K562 (cell line): ENCODE measurements around the gene PDGFRA. TPM values are rescaled to one million over a fixed set of nuclear protein-coding genes. Genes with fewer than 3 reads are reported as not detected.

Experiments
- ATAC-seq: fragments of 200-7000 bp; cut with Tn5 transposase; 3 replicates; pipeline ENCODE4 v1.9.1; 2020; ENCODE audit warnings: moderate library complexity
- BruUV-seq: library from RNA; stranded (reverse); fragments of 400-500 nt; replicated peaks from 2 replicates; lab custom pipeline; 2021; lab: Mats Ljungman, UMichigan
- CTCF ChIA-PET: fragments of 300-600 bp; formaldehyde crosslinking; extraction: SDS; loops from one replicate; lab custom pipeline; 2021; ENCODE audit warnings: low intra/inter-chr PET ratio; lab: Yijun Ruan, JAX
- POLR2A ChIA-PET: fragments of 300-600, 350-650 bp; sonication (Branson Sonifier 250); formaldehyde crosslinking; extraction: SDS; loops from one replicate; lab custom pipeline; 2021; ENCODE audit warnings: antibody characterized with exemption, inconsistent platforms; lab: Yijun Ruan, JAX
- DNase-seq, 4 experiments: peaks; one replicate each; pipeline versions ENCODE4 v3.0.0 to v3.0.0-alpha.2; 2011 to 2018; ENCODE audit warnings: low spot score in 3 of 4, mixed read lengths in 3 of 4; ENCODE audit errors: extremely low read depth in 1 of 4
- FAIRE-seq: peaks from 2 replicates; lab custom pipeline; 2011; peaks lifted over from hg19 to GRCh38; lab: Jason Lieb, UNC
- H2AFZ ChIP-seq: 2 replicates; pipeline ENCODE4 v1.6.0; 2011; ENCODE audit warnings: low read depth, low read length, control low read depth, inconsistent platforms
- H3K27ac ChIP-seq: fragments of 200-600 bp; 3 replicates; pipeline ENCODE4 v1.8.0; 2011; ENCODE audit warnings: low read depth, mild to moderate bottlenecking, control low read depth, inconsistent platforms, low read length, moderate library complexity, mixed read lengths; ENCODE audit errors: extremely low read depth
- H3K27me3 ChIP-seq, 2 experiments: fragments of 300-600 bp in 1 of 2; 2 replicates in 1 of 2; 3 replicates in 1 of 2; pipeline versions ENCODE4 v1.6.0 to v1.8.0; 2011; ENCODE audit warnings: inconsistent platforms in 2 of 2, low read length in 2 of 2, mild to moderate bottlenecking in 1 of 2, mixed read lengths in 1 of 2, moderate library complexity in 1 of 2; ENCODE audit not compliant: control insufficient read depth in 2 of 2, insufficient read depth in 2 of 2
- H3K36me3 ChIP-seq: fragments of 300-600 bp; 3 replicates; pipeline ENCODE4 v1.8.0; 2011; ENCODE audit warnings: mild to moderate bottlenecking, low read length, inconsistent platforms; ENCODE audit not compliant: control insufficient read depth, insufficient read depth
- H3K4me1 ChIP-seq, 2 experiments: fragments of 200-600 bp in 1 of 2; replicated peaks in 1 of 2; 2 replicates in 1 of 2; 3 replicates in 1 of 2; pipeline versions ENCODE4 v1.5.1 to v1.8.0; 2011; ENCODE audit warnings: inconsistent platforms in 2 of 2, low read length in 2 of 2, mild to moderate bottlenecking in 1 of 2, mixed read lengths in 1 of 2, moderate library complexity in 1 of 2; ENCODE audit not compliant: control insufficient read depth in 2 of 2, insufficient read depth in 2 of 2
- H3K4me2 ChIP-seq: 2 replicates; pipeline ENCODE4 v1.6.1; 2011; ENCODE audit warnings: low read length, control low read depth, inconsistent platforms, mixed read lengths; ENCODE audit not compliant: insufficient read depth
- H3K4me3 ChIP-seq: fragments of 200-600 bp; sonication (generic), shearing (Covaris generic); 2 replicates; pipeline ENCODE4 v1.5.1; 2016; ENCODE audit warnings: control low read depth, inconsistent platforms
- H3K79me2 ChIP-seq: fragments of 200-600 bp; 3 replicates; pipeline ENCODE4 v1.8.0; 2011; ENCODE audit warnings: low read length, inconsistent platforms; ENCODE audit not compliant: control insufficient read depth, insufficient read depth
- H3K9ac ChIP-seq, 2 experiments: 2 replicates each; pipeline versions ENCODE4 v1.6.0 to v1.6.1; 2011; ENCODE audit warnings: low read depth in 2 of 2, low read length in 2 of 2, control low read depth in 1 of 2, inconsistent platforms in 1 of 2, mild to moderate bottlenecking in 1 of 2, mixed read lengths in 1 of 2; ENCODE audit not compliant: insufficient read depth in 1 of 2
- H3K9me1 ChIP-seq: one replicate; pipeline ENCODE4 v1.6.0; 2011; ENCODE audit warnings: inconsistent platforms, mild to moderate bottlenecking, low read length, moderate library complexity; ENCODE audit not compliant: control insufficient read depth, insufficient read depth
- H3K9me3 ChIP-seq: replicated peaks from 2 replicates; pipeline ENCODE4 v1.5.1; 2011; ENCODE audit warnings: low read depth, low read length, inconsistent platforms; ENCODE audit not compliant: control insufficient read depth, insufficient read depth
- H4K20me1 ChIP-seq: replicated peaks from 2 replicates; pipeline ENCODE4 v1.6.1; 2011; ENCODE audit warnings: low read length, inconsistent platforms, mixed read lengths; ENCODE audit not compliant: control insufficient read depth, insufficient read depth
- ATF7 ChIP-seq: fragments of 450-650 bp; IDR thresholded peaks from 2 replicates; pipeline ENCODE4 v1.7.1; 2014; ENCODE audit warnings: mild to moderate bottlenecking, moderate library complexity
- E2F3 ChIP-seq: fragments of 250-450 bp; sonication (Bioruptor Pico); IDR thresholded peaks from 2 replicates; pipeline ENCODE4 v1.4.0; 2020; ENCODE audit warnings: mild to moderate bottlenecking
- ERF ChIP-seq: fragments of 450-650 bp; formaldehyde crosslinking; IDR thresholded peaks from 2 replicates; pipeline ENCODE4 v1.4.0; 2020; ENCODE audit warnings: mild to moderate bottlenecking, mixed read lengths
- MCM7 ChIP-seq, 2 experiments: fragments of 450-650 bp; IDR thresholded peaks; 2 replicates each; pipeline ENCODE4 v1.6.1; 2016 to 2018
- MTF1 ChIP-seq: fragments of 250-450 bp; sonication (Bioruptor Pico); IDR thresholded peaks from 2 replicates; pipeline ENCODE4 v1.9.0; 2021; ENCODE audit warnings: moderate library complexity, mild to moderate bottlenecking, inconsistent platforms, borderline replicate concordance
- NEUROD1 ChIP-seq: fragments of 150-350 bp; IDR thresholded peaks from 2 replicates; pipeline ENCODE4 v1.6.1; 2014; ENCODE audit warnings: borderline replicate concordance, low read length, low read depth; ENCODE audit not compliant: partially characterized antibody
- NFXL1 ChIP-seq: fragments of 450-650 bp; formaldehyde crosslinking; IDR thresholded peaks from 2 replicates; pipeline ENCODE4 v1.4.0; 2021; ENCODE audit warnings: mild to moderate bottlenecking
- RFX1 ChIP-seq: fragments of 450-650 bp; IDR thresholded peaks from 2 replicates; pipeline ENCODE4 v1.6.1; 2016; ENCODE audit warnings: mild to moderate bottlenecking, moderate library complexity
- RHOXF2B ChIP-seq: fragments of 250-450 bp; sonication (Bioruptor Pico); conservative IDR thresholded peaks from 2 replicates; pipeline ENCODE4 v1.5.1; 2021
- SFPQ ChIP-seq: fragments of 200-400 bp; formaldehyde crosslinking; IDR thresholded peaks from 2 replicates; pipeline ENCODE4 v1.6.1; 2017; ENCODE audit warnings: mild to moderate bottlenecking, low read depth, low read length, moderate library complexity
- SPI1 ChIP-seq: IDR thresholded peaks from 2 replicates; pipeline ENCODE4 v1.6.1; 2011; ENCODE audit warnings: low read depth, low read length, control low read depth, borderline replicate concordance
- SREBF1 ChIP-seq: fragments of 150-350 bp; IDR thresholded peaks from 2 replicates; pipeline ENCODE4 v1.6.1; 2014; ENCODE audit warnings: antibody characterized with exemption, low read depth, low read length, borderline replicate concordance
- TCFL5 ChIP-seq: fragments of 250-450 bp; sonication (Bioruptor Pico); conservative IDR thresholded peaks from 2 replicates; pipeline ENCODE4 v1.6.1; 2021; ENCODE audit warnings: mild to moderate bottlenecking, moderate library complexity, matching md5 sums
- THAP12 ChIP-seq: fragments of 250-450 bp; sonication (Bioruptor Pico); IDR thresholded peaks from 2 replicates; pipeline ENCODE4 v1.9.0; 2021; ENCODE audit warnings: mild to moderate bottlenecking, inconsistent platforms
- ZBTB2 ChIP-seq: fragments of 450-650 bp; IDR thresholded peaks from 2 replicates; pipeline ENCODE4 v1.6.1; 2016; ENCODE audit warnings: antibody characterized with exemption
- ZNF316 ChIP-seq: fragments of 450-650 bp; IDR thresholded peaks from 2 replicates; pipeline ENCODE4 v1.6.1; 2016
- ZNF395 ChIP-seq: fragments of 200-800 bp; sonication (Bioruptor generic); IDR thresholded peaks from 2 replicates; pipeline ENCODE4 v1.6.1; 2017; ENCODE audit warnings: missing genetic modification characterization, missing compliant biosample characterization
- ZNF668 ChIP-seq: fragments of 250-450 bp; sonication (Bioruptor Pico); IDR thresholded peaks from 2 replicates; pipeline ENCODE4 v1.8.0; 2022; ENCODE audit warnings: mild to moderate bottlenecking, inconsistent platforms
- in situ Hi-C: fragments of 300-500 bp; cut with MboI; formaldehyde crosslinking; loops from 4 replicates; pipeline ENCODE4 v1.15.0; 2018; ENCODE audit warnings: inconsistent platforms, mixed read lengths
- intact Hi-C: fragments of 100-400 bp; cut with micrococcal nuclease; formaldehyde crosslinking; loops from 2 replicates; pipeline ENCODE4 v1.14.2; 2022
- polyA plus RNA-seq, 8 experiments: library from polyadenylated mRNA; depleted of rRNA in 4 of 8; stranded (reverse) in 5 of 8; unstranded in 3 of 8; fragments of >200 nt; fragmentation: Nextera tagmentation in 2 of 8; fragmentation: Illumina TruSeq in 1 of 8; extraction: Ambion mirVana in 2 of 8; extraction: Trizol in 1 of 8; gene quantifications; 2 replicates each; pipeline versions ENCODE4 v1.2.1 to v1.2.3, GENCODE V29; 2011 to 2014; ENCODE audit warnings: inconsistent platforms in 1 of 8, missing spikeins in 1 of 8
- total RNA-seq, 7 experiments: library from RNA; depleted of rRNA in 6 of 7; stranded (reverse); fragments of >200 nt in 6 of 7; fragmentation: Illumina TruSeq in 2 of 7; extraction: Trizol in 2 of 7; gene quantifications; 2 replicates each; pipeline versions ENCODE4 v1.2.1 to v1.2.3, GENCODE V29; 2011 to 2021; ENCODE audit warnings: low replicate concordance in 1 of 7

The PDGFRA gene
- total and polyA plus RNA-seq, 9 of the 15 experiments (the other 6 are each of a cell fraction or from before 2014, with no cell fraction given): 0.40 TPM; not detected in 8

- Histone ChIP-seq H3K27me3 (no peaks in the 10 kb centered on the region), H3K9me1 (no peaks in the 10 kb centered on the region), H3K9me3 (no peaks in the 10 kb centered on the region), H3K4me2 (no peak overlapping the region), H3K4me3 (no peak overlapping the region), H3K36me3 (no peaks in the 10 kb centered on the region), H4K20me1 (no peaks in the 10 kb centered on the region; the same call in 1 of the 2 replicates), H3K4me1 (peaks cover 0 to 8% of the 10 kb centered on the region in 2 experiments; a peak in 2 of 5 replicates), H3K79me2 (no peaks in the 10 kb centered on the region), H3K27ac (no peak overlapping the region), H2AFZ (no peak overlapping the region), H3K9ac (no peak overlapping the region)
- in situ Hi-C loops (loop anchor here (5.0 to 25.0 kb wide), 3 partner anchors 751 to 1851 kb away; no protein-coding TSS in a partner anchor), intact Hi-C loops (loop anchor here (10.0 kb wide), 1 partner anchor 744 kb away; no protein-coding TSS in a partner anchor)
- ATAC-seq (no peak), DNase-seq (no peak), FAIRE-seq (no peak)
- ChIA-PET CTCF (no interaction called here), POLR2A (no interaction called here)
- no TSS peak for BruUV-seq
- no peak for TF ChIP-seq ZNF395 (CRISPR knock-in tag)
- no peak for TF ChIP-seq RFX1
- no peak for TF ChIP-seq RHOXF2B (CRISPR knock-in tag)
- no peak for TF ChIP-seq ZNF316
- no peak for TF ChIP-seq MTF1 (CRISPR knock-in tag)
- TF ChIP-seq ZNF668: no peak
- no peak for TF ChIP-seq SPI1
- TF ChIP-seq ATF7: no peak
- no peak for TF ChIP-seq NFXL1 (CRISPR knock-in tag)
- TF ChIP-seq ERF (CRISPR knock-in tag): no peak
- TF ChIP-seq SFPQ: no peak
- no peak for TF ChIP-seq NEUROD1
- TF ChIP-seq E2F3 (CRISPR knock-in tag): no peak
- no peak for TF ChIP-seq THAP12 (CRISPR knock-in tag)
- no peak for TF ChIP-seq TCFL5 (CRISPR knock-in tag)
- no peak for TF ChIP-seq ZBTB2
- TF ChIP-seq SREBF1: no peak
- no peak for TF ChIP-seq MCM7 (IDR thresholded peaks at IDR 0.05)
These were observed 9.3 kb downstream of the PDGFRA start for GRCh38 chr4:54238389-54238788.
